ENCODE results near the gene ATP4B.

The ATP4B gene

GRCh38 chr13:113656831-113657671, 947 bp downstream of the ATP4B start:
- DNase-seq (ENCODE audit: low read depth in 2 of 2), result no peak

- no peak for DNase-seq (ENCODE audit: low read depth in 2 of 2)
Measured at GRCh38 chr13:113656003-113656588, 1.9 kb downstream of the ATP4B start.

GRCh38 chr13:113655346-113656002, 2.5 kb downstream of the ATP4B start:
- no peak for DNase-seq (ENCODE audit: low read depth in 2 of 2)

- DNase-seq (ENCODE audit: low read depth in 2 of 2), result no peak
Measured at GRCh38 chr13:113654591-113655345, 3.2 kb downstream of the ATP4B start.

- DNase-seq (ENCODE audit: low read depth in 2 of 2), result no peak
Measured at GRCh38 chr13:113654175-113654560, 3.8 kb downstream of the ATP4B start.

- DNase-seq (ENCODE audit: low read depth in 2 of 2), result no peak
Measured at GRCh38 chr13:113653264-113654174, 4.5 kb downstream of the ATP4B start.

- no peak for DNase-seq (ENCODE audit: low read depth in 2 of 2)
Measured at GRCh38 chr13:113652404-113653263, 5.4 kb downstream of the ATP4B start.

GRCh38 chr13:113651511-113652403, 6.2 kb downstream of the ATP4B start:
- DNase-seq (ENCODE audit: low read depth in 2 of 2), result no peak

- no peak for DNase-seq (ENCODE audit: low read depth in 2 of 2)
Measured at GRCh38 chr13:113650731-113651148, 7.3 kb downstream of the ATP4B start.

- DNase-seq (ENCODE audit: low read depth in 2 of 2), result no peak
Measured at GRCh38 chr13:113650275-113650674, 7.7 kb downstream of the ATP4B start.

GRCh38 chr13:113649212-113649611, 8.8 kb downstream of the ATP4B start:
- no peak for DNase-seq (ENCODE audit: low read depth in 2 of 2)

GRCh38 chr13:113648216-113648610, 9.8 kb downstream of the ATP4B start:
- no peak for DNase-seq (ENCODE audit: low read depth in 2 of 2)

- DNase-seq (ENCODE audit: low read depth in 2 of 2), result no peak
Measured at GRCh38 chr13:113647351-113648215, 10.4 kb downstream of the ATP4B start.

GRCh38 chr13:113646921-113647340, 11.1 kb downstream of the ATP4B start:
- no peak for DNase-seq (ENCODE audit: low read depth in 2 of 2)

- DNase-seq (ENCODE audit: low read depth in 2 of 2), result no peak
Measured at GRCh38 chr13:113646376-113646775, 11.6 kb downstream of the ATP4B start.

- no peak for DNase-seq (ENCODE audit: low read depth in 2 of 2)
Measured at GRCh38 chr13:113645329-113645728, 12.7 kb downstream of the ATP4B start.

GRCh38 chr13:113644800-113645199, 13.2 kb downstream of the ATP4B start:
- no peak for DNase-seq (ENCODE audit: low read depth in 2 of 2)

GRCh38 chr13:113643593-113643992, 14.4 kb downstream of the ATP4B start:
- no peak for DNase-seq (ENCODE audit: low read depth in 2 of 2)
